Activated naive CD4-positive, alpha-beta T cell treated with anti-CD3 and anti-CD28 coated beads, Interleukin-2, amount 50 U/mL, for 72 hours (primary cell): Measurements from ENCODE around the gene MYO19. TPM values are rescaled to one million over a fixed set of nuclear protein-coding genes. Genes with fewer than 3 reads are reported as not detected.
A peak's percentile ranks its signal among the peaks of the same experiment; 100 is the strongest.

Source experiments
- ATAC-seq, 2 donors: fragments of 150-1000 bp; cut with Tn5 transposase; 2 replicates each; pipeline ENCODE4 v1.10.0; 2021; ENCODE audit warnings: mild to moderate bottlenecking in 2 of 2, moderate library complexity in 2 of 2
- DNase-seq, 2 donors: peaks; one replicate each; pipeline ENCODE4 v3.0.0; 2021 to 2022; ENCODE audit warnings: low spot score in 2 of 2
- H3K27ac Mint-ChIP-seq, 2 donors: one replicate each; pipeline ENCODE4 v1.8.0; 2022; ENCODE audit warnings: mild to moderate bottlenecking in 2 of 2, mixed read lengths in 2 of 2
- H3K36me3 Mint-ChIP-seq, 2 donors: one replicate each; pipeline ENCODE4 v1.8.0; 2022; ENCODE audit warnings: mixed read lengths in 2 of 2
- H3K9me3 Mint-ChIP-seq, 2 donors: one replicate each; pipeline ENCODE4 v1.8.0; 2022; ENCODE audit warnings: mixed read lengths in 2 of 2
- total RNA-seq, 2 donors: library from RNA; stranded (reverse); gene quantifications; one replicate each; pipeline ENCODE4 v1.2.3, GENCODE V29; 2022

The MYO19 gene
- total RNA-seq, 2 donors from 2014 or later, result 153 to 170 TPM

- H3K27ac Mint-ChIP-seq, result no peak overlapping the region
- ATAC-seq (no peak), DNase-seq (no peak)
- peaks cover 17 to 23% of the 10 kb centered on the region in 2 donors for H3K36me3 Mint-ChIP-seq
- H3K9me3 Mint-ChIP-seq, result no peaks in the 10 kb centered on the region
These were observed 6.0 kb upstream of the MYO19 start for GRCh38 chr17:36540696-36541095.

- peaks cover 43 to 54% of the 10 kb centered on the region in 2 donors for H3K36me3 Mint-ChIP-seq
- DNase-seq (no peak), ATAC-seq (no peak)
- no peaks in the 10 kb centered on the region for H3K9me3 Mint-ChIP-seq
- H3K27ac Mint-ChIP-seq, result peak overlapping the region; percentile 94 to 96
These were observed 1.0 kb upstream of the MYO19 start for GRCh38 chr17:36535669-36536081.

- Mint-ChIP-seq H3K27ac (peak overlapping the region; percentile 94 to 96), H3K36me3 (peaks cover 43 to 58% of the 10 kb centered on the region in 2 donors), H3K9me3 (no peaks in the 10 kb centered on the region)
- ATAC-seq (peak; percentile 10 to 46), DNase-seq (peak; percentile 62 to 66)
These were observed 481 bp downstream of the MYO19 start for GRCh38 chr17:36533935-36534839.

- no peaks in the 10 kb centered on the region for H3K9me3 Mint-ChIP-seq
- peaks cover 51 to 59% of the 10 kb centered on the region in 2 donors for H3K36me3 Mint-ChIP-seq
- peak overlapping the region; percentile 26 to 44 for H3K27ac Mint-ChIP-seq
- DNase-seq (no peak), ATAC-seq (no peak)
These were observed 2.2 kb downstream of the MYO19 start for GRCh38 chr17:36532435-36532975.

GRCh38 chr17:36529121-36529520 is 5.5 kb downstream of the MYO19 start:
- H3K27ac Mint-ChIP-seq, result no peak overlapping the region
- peaks cover 55 to 61% of the 10 kb centered on the region in 2 donors for H3K36me3 Mint-ChIP-seq
- DNase-seq (no peak), ATAC-seq (no peak)
- H3K9me3 Mint-ChIP-seq, result peaks cover 3 to 4% of the 10 kb centered on the region in 2 donors

- Mint-ChIP-seq H3K9me3 (peaks cover 3 to 4% of the 10 kb centered on the region in 2 donors), H3K27ac (peak overlapping the region; percentile 49 to 72), H3K36me3 (peaks cover 42 to 49% of the 10 kb centered on the region in 2 donors)
- no peak for DNase-seq
- ATAC-seq, result no peak
These were observed 6.9 kb downstream of the MYO19 start for GRCh38 chr17:36527621-36528250.

GRCh38 chr17:36525888-36526287 is 8.8 kb downstream of the MYO19 start:
- no peak for ATAC-seq
- H3K9me3 Mint-ChIP-seq, result peaks cover 3 to 4% of the 10 kb centered on the region in 2 donors
- peaks cover 34 to 40% of the 10 kb centered on the region in 2 donors for H3K36me3 Mint-ChIP-seq
- peak overlapping the region; percentile 72 to 73 for H3K27ac Mint-ChIP-seq
- DNase-seq, result no peak

GRCh38 chr17:36525113-36525512 is 9.6 kb downstream of the MYO19 start:
- Mint-ChIP-seq H3K36me3 (peaks cover 34 to 47% of the 10 kb centered on the region in 2 donors), H3K27ac (peak overlapping the region; percentile 36 to 73), H3K9me3 (peaks cover 3 to 4% of the 10 kb centered on the region in 2 donors)
- DNase-seq, result no peak
- no peak for ATAC-seq

GRCh38 chr17:36524428-36524876 is 10.2 kb downstream of the MYO19 start:
- peaks cover 33 to 46% of the 10 kb centered on the region in 2 donors for H3K36me3 Mint-ChIP-seq
- DNase-seq (no peak), ATAC-seq (peak; percentile 93 to 94)
- peak overlapping the region in 1 of 2 donors; percentile 73 for H3K27ac Mint-ChIP-seq
- peaks cover 3 to 4% of the 10 kb centered on the region in 2 donors for H3K9me3 Mint-ChIP-seq

GRCh38 chr17:36523113-36523512 is 11.6 kb downstream of the MYO19 start:
- peaks cover 3 to 4% of the 10 kb centered on the region in 2 donors for H3K9me3 Mint-ChIP-seq
- no peak overlapping the region for H3K27ac Mint-ChIP-seq
- no peak for ATAC-seq
- peaks cover 26 to 40% of the 10 kb centered on the region in 2 donors for H3K36me3 Mint-ChIP-seq
- no peak for DNase-seq

GRCh38 chr17:36515837-36516236 is 18.8 kb downstream of the MYO19 start:
- ATAC-seq (no peak), DNase-seq (no peak)
- Mint-ChIP-seq H3K27ac (no peak overlapping the region), H3K9me3 (no peaks in the 10 kb centered on the region), H3K36me3 (peaks cover 9 to 12% of the 10 kb centered on the region in 2 donors)

GRCh38 chr17:36514856-36515255 is 19.8 kb downstream of the MYO19 start:
- DNase-seq, result no peak
- Mint-ChIP-seq H3K9me3 (no peaks in the 10 kb centered on the region), H3K36me3 (peaks cover 6 to 21% of the 10 kb centered on the region in 2 donors), H3K27ac (no peak overlapping the region)
- ATAC-seq, result no peak

- ATAC-seq, result no peak
- no peaks in the 10 kb centered on the region for H3K9me3 Mint-ChIP-seq
- H3K36me3 Mint-ChIP-seq, result peaks cover 12 to 33% of the 10 kb centered on the region in 2 donors
- DNase-seq, result no peak
- H3K27ac Mint-ChIP-seq, result peak overlapping the region in 1 of 2 donors; percentile 34
These were observed 22.0 kb downstream of the MYO19 start for GRCh38 chr17:36512641-36513040.

- Mint-ChIP-seq H3K36me3 (peaks cover 12 to 43% of the 10 kb centered on the region in 2 donors), H3K27ac (no peak overlapping the region), H3K9me3 (no peaks in the 10 kb centered on the region)
- DNase-seq, result peak in 1 of 2 donors; percentile 6
- ATAC-seq, result peak in 1 of 2 donors; percentile 7
These were observed 23.5 kb downstream of the MYO19 start for GRCh38 chr17:36511216-36511615.

- Mint-ChIP-seq H3K27ac (peak overlapping the region in 1 of 2 donors; percentile 22), H3K36me3 (peaks cover 12 to 49% of the 10 kb centered on the region in 2 donors), H3K9me3 (no peaks in the 10 kb centered on the region)
- ATAC-seq, result no peak
- DNase-seq, result peak in 1 of 2 donors; percentile 16
These were observed 24.0 kb downstream of the MYO19 start for GRCh38 chr17:36510636-36511035.

GRCh38 chr17:36509272-36509985 is 25.2 kb downstream of the MYO19 start:
- DNase-seq, result peak in 1 of 2 donors; percentile 25
- no peaks in the 10 kb centered on the region for H3K9me3 Mint-ChIP-seq
- ATAC-seq, result no peak
- H3K27ac Mint-ChIP-seq, result no peak overlapping the region
- H3K36me3 Mint-ChIP-seq, result peaks cover 12 to 54% of the 10 kb centered on the region in 2 donors
